Left colon (tissue), 2 donors: ENCODE data around the gene PRDX5. TPM values are rescaled to one million over a fixed set of nuclear protein-coding genes. Genes with fewer than 3 reads are reported as not detected.
A peak's percentile ranks its signal among the peaks of the same experiment; 100 is the strongest.

ENCODE experiments used
- ATAC-seq: fragments of 200-7000 bp; cut with Tn5 transposase; one replicate; pipeline ENCODE4 v1.9.1; 2020; ENCODE audit warnings: mild to moderate bottlenecking, moderate library complexity
- DNase-seq, 2 donors: peaks; one replicate each; pipeline ENCODE4 v3.0.0-alpha.2; 2020
- intact Hi-C, 2 donors: fragments of 100-400 bp; cut with DNase I in 1 of 2; cut with micrococcal nuclease in 1 of 2; formaldehyde crosslinking; loops; one replicate each; pipeline versions ENCODE4 v1.11.2 to v1.14.0; 2022; cut with DNase I, micrococcal nuclease
- total RNA-seq, 2 donors: library from RNA; stranded (reverse); fragmentation: NEBNext Ultra II Directional; extraction: Animal tissue kit (Norgen Biotek cat#: 25700); gene quantifications; one replicate each; pipeline ENCODE4 v1.2.1, GENCODE V29; 2021
- donor health status: DM: no; HTN: no; CAD: no.
- donor health status: DM: yes; HTN: yes; CAD: no.

PRDX5 gene
- total RNA-seq, 2 donors from 2014 or later: 272 to 327 TPM

DNA sequence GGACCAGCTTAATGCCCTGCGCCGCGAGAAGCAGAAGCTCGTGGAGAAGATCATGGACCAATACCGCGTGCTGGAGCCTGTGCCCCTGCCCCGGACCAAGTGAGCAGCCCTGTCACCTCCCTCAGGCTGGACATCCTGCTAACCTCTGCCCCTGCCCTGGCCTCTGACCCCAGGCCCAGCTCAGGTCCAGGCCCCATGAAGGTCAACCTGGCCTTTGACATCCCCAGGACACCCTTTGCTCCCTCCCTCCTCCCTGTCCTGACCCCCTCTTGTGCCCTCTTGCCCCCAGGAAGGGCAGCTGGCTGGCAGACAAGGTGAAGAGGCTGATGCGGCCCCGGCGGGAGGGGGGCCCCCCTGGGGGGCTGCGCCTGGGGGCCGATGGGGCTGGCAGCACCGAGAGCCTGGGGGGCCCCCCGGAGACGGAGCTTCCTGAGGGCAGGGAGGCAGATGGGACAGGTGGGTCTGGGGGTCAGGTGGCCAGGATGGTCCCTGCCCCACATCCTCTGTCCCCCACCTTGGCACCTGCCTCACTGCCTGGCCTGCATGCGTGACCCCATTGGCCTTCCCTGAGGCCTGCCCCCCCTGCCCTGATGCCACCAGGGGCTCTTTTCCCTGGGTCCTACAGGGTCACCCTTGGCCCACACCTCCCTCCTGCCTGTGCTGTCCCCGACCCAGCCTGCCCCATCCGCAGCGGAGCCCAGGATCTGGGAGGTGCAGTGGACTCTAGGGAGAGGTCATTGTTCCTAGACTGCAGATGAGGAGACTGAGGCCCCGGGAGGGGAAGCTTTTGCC is 36.0 kb downstream of the PRDX5 start:
- DNase-seq: no peak
- intact Hi-C loops: no loop called here
- no peak for ATAC-seq

DNA sequence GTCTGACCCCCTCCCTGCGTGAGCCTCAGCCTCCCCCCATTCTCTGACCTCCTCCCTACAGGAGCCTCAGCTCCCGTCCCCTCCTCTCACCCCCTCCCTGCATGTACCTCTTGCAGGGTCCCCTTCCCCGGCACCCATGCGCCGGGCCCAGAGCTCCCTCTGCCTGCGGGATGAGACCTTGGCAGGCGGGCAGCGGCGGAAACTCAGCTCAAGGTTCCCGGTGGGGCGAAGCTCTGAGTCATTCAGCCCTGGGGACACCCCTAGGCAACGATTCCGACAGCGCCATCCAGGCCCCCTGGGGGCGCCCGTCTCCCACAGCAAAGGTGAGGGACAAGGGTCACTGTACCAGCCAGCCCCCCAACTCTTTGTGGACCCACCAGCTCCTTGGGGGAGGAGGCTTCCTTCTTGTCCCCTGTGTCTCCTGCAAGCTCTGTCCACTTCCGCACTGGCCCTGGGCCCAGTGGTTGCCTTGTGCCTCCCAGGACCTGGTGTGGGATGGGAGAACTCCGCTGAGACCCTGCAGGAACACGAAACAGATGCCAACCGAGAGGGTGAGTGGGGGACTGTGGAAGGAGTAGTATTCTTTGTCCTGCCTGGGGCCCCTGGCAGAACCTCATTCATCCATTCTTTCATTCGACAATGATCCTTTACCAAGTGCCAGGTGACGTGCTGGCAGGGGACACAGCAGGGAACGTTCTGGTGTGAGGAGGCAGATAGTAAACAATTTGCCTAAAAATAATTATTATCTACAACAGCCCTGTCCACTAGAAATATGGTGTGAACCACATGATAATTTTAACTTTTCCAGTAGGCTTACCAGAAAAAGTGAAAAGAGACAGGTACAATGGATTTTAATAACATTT is 37.4 kb downstream of the PRDX5 start:
- DNase-seq (peak; percentile 81 to 84), ATAC-seq (peak; percentile 67)
- intact Hi-C loops: no loop called here

DNA sequence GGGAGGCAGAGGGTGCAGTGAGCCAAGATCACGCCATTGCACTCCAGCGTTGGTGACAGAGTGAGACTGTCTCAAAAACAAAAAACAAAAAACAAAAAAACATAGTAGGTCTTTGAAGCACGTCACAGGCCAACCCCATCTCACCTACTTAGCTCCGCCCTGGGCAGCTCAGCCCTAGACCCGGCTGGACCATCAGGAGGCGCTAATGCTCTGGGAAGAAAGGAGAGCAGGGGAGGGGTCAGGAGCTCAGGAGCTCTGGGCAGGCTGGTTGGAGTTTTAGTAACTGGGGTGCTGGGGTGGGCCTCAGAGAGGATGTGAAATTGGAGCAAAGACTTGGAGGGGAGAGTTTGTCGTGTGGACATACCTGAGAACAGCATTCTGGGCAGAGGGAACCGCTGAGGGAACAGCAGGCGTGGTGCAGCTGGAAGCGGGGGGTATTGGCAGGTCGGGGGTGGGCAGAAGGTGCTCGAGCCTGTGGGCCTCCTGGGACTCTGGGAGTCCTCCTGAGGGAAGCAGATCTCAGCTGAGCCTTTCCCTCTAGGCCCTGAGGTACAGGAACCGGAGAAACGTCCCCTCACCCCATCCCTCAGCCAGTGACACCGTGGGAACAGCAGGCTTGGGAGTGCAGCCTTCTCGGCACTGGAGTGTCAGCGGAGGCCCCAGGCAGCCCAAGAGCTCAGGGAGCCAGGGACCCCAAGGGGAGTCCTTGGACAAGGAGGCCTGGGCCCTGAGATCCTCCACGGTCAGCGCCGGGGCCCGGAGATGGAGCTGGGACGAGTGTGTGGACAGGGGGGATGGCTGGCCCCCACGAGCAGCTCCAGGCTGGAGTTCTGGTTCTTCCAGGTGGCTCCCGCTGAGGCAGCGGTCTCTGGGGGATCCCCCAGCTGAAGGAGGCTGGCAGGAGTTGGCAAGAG is 38.8 kb downstream of the PRDX5 start:
- intact Hi-C loops: no loop called here
- DNase-seq: peak in 1 of 2 donors; percentile 59
- ATAC-seq: no peak

DNA sequence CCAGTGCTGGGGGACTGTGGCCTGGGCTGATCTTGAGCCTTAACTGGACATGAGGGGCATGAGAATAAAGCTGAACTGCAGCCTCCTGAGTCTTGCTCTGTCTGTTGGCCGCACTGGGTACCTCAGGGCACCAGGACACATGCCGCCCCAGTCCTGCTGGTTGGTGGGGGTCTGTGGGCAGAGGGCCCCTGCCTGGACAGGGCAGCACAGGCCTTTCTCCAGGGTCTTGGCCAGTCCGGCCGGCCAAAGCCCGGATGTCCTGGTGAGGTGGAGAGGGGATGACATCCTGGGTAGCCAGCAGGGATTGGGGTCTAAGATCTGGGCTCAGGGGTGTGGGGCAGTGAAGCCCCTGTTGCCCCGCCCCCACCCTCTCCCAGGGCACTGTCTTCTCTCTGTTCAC is 39.5 kb downstream of the PRDX5 start:
- ATAC-seq (no peak), DNase-seq (no peak)
- intact Hi-C loops: no loop called here

DNA sequence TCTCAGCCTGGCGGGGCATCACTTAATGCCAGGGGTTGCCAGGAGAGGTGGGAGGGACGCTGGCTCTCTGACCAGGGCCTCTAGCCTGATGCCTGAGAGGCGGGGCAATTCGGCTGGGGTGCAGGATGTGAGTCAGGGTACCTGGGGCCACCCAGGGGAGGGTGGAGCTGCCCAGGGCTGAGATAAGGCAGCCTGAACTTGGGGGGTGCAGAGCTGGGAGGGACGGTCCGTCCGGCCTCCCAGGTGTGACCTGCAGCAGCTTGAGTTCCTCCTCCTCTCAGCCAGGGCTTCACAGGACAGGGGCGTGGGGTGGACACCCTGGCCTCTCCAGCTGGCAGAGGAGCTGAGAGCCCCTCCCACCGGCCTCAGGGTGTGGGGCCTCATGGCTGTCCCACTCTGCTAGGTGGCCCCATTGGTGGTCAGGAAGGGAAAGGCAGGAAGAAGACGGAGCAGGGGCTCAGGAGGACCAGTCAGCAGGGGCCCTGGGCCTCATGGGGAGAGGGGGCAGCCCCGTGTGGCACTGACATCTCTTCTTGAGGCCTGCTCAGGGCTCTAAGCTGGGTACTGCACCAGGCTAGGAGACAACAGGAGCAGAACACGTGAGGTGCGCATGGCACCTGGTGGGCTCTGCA is 40.1 kb downstream of the PRDX5 start:
- peak; percentile 2 for ATAC-seq
- peak in 1 of 2 donors; percentile 54 for DNase-seq
- intact Hi-C loops: no loop called here

DNA sequence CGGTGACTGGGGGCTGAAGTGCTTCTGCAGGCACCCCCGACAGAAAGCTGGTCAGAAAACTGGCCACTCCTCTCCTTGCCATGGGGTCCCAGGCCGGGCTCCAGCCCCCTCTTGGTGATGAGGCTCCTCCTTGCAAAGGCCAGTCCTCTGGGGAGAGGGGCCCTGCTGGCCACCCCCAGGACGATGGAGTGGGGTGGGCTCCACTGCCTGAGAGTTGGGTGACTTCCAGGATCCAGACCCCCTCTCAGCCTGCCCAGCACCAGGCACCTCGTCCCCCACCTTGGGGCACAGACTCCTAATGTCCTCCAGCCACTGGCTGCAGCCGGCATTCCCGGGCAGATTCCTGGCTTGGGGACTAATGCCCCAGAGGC is 40.6 kb downstream of the PRDX5 start:
- DNase-seq: no peak
- peak; percentile 19 for ATAC-seq
- intact Hi-C loops: no loop called here

DNA sequence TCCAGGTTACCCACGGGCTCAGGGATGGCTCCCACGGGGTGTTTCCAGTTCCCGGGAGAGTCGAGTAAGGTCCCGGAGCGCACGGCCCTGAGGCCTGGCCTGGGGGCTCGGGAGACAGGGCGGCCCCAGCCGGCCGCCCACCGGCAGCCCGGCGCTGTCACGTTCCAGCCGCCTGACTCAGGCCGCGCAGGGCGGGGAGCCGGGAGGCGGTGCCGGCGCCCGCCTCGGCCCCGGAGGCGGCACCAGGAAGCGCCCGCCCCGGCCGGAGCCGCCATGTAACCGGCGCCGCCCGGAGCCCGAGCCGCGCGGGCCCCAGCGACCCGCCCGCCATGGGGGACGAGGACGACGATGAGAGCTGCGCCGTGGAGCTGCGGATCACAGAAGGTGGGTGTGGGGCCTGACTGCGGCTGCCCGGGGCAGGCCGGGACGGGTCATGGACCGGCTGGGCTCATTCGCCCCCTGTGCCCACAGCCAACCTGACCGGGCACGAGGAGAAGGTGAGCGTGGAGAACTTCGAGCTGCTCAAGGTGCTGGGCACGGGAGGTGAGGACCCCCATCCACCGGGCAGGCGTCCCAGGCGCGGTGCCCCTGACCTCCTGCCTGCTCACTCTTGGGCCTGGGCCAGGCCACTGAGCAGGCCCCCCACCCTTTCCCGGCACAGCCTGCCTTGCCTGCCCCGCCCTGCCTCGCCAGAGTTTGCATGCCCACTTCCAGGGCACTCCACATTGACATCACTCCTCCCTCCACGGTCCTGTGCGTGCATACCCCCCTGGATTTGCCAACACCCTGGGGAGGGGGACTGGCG is 41.2 kb downstream of the PRDX5 start, which contains the start of gene RPS6KA4:
TSS of gene RPS6KA4 (plus strand) at position 256 of the 805 bp plus-strand sequence. CDS start at position 330, 74 bp downstream.
- peak in 1 of 2 donors; percentile 72 for DNase-seq
- intact Hi-C loops: no loop called here
- ATAC-seq: peak; percentile 79

DNA sequence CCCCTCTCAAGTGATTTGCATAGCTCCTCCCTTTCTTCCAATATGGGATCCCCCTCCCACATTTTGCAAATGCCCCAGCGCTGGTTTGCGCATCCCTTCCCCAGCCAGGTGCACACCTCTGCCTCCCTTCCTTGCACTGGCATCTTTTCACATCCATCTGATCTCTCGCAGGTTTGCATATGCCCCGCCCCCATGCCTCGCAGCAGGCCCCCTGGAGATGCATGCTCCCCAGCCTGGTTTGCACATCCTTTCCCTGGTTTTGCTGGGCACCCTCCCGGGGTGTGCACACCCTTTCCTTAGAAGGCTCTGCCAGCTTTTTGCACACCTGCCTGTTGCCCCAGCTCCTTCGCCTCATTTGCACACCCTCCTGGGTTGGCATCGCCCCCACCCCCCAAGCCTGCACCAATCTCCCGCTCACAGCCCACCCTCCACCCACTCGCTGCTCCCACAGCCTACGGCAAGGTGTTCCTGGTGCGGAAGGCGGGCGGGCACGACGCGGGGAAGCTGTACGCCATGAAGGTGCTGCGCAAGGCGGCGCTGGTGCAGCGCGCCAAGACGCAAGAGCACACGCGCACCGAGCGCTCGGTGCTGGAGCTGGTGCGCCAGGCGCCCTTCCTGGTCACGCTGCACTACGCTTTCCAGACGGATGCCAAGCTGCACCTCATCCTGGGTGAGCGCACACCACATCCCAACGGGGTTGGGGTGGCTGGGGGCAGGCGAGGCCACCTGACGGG is 42.0 kb downstream of the PRDX5 start:
- no peak for DNase-seq
- peak; percentile 8 for ATAC-seq
- intact Hi-C loops: no loop called here

DNA sequence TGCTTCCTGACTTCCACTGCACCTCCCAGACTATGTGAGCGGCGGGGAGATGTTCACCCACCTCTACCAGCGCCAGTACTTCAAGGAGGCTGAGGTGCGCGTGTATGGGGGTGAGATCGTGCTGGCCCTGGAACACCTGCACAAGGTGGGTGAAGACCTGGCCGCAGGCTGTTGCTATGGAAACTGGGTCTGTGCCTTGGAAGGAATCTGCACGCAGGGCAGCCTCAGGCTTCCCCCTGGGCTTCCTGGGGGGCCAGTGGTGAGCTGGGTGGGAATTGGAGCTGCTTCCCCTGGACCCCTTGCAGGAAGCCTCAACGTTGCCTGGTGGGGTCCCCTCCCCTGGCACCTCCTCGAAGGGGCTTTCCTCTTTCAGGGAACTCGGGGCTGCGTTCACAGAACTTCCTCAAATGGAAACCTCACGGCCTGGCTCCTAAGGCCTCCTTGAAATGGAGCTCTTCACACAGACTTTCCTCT is 42.6 kb downstream of the PRDX5 start:
- intact Hi-C loops: no loop called here
- no peak for DNase-seq
- ATAC-seq: no peak

DNA sequence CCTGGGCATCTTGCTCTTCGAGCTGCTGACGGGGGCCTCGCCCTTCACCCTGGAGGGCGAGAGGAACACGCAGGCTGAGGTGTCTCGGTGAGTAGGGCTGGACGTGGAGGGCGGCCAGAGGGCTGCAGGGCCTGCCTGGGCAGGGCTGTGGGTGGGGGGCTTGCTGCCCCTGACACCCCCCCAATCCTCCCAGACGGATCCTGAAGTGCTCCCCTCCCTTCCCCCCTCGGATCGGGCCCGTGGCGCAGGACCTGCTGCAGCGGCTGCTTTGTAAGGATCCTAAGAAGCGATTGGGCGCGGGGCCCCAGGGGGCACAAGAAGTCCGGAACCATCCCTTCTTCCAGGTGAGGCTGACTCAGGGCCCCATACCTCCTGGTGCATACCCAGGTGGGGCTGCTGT is 43.7 kb downstream of the PRDX5 start:
- DNase-seq (no peak), ATAC-seq (no peak)
- intact Hi-C loops: no loop called here

DNA sequence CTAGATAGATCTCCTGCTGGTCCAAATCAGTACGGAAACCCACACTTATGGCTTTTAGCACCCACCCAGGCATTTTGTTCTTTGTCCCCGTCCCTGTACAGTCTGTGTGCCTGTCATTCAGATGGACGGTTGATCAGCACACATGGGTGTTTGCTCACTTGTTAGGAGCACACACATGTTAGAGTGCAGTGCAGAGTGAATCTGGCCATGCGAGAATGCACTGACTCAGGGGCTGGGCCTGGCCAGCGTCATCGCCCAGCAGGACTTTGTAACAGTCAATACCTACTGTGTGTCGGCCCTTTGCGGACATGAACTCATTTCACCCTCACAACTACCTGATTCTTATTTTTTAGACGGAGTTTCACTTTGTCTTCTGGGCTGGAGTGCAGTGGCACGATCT is 44.4 kb downstream of the PRDX5 start:
- intact Hi-C loops: no loop called here
- ATAC-seq (no peak), DNase-seq (no peak)

DNA sequence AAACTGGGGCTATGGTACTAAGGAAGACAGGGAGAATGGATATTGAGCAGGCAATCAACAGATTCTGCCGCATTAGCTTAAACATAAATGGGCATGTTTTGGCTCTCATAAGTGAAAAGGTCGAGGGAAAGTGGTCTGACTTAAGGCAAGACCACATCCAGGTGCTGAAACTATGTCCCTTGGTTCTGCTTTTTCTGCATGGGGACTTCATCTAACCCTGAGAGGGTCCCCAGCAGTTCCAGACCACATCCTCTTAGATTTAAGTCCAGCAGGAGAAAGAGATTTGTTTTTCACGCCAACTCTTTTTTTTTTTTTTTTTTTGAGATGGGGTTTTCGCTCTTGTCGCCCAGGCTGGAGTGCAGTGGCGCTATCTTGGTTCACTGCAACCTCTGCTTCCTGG is 46.5 kb downstream of the PRDX5 start:
- DNase-seq (no peak), ATAC-seq (no peak)
- intact Hi-C loops: no loop called here

DNA sequence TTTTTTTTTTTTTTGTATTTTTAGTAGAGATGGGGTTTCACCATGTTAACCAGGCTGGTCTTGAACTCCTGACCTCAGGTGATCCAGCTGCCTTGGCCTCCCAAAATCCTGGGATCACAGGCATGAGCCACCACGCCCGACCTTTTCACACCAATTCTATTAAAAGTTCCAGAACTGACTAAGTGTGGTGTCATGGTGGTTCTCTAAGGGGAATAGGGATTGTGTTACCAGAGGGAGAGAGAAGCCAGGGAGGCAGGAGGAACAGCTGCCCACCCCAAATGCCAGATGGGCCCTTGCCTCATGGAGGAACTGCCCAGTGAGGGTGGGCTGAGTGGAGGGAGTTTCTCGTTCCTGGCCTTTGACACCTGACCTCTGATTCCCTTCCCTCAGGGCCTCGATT is 47.0 kb downstream of the PRDX5 start:
- DNase-seq (no peak), ATAC-seq (no peak)
- intact Hi-C loops: no loop called here

DNA sequence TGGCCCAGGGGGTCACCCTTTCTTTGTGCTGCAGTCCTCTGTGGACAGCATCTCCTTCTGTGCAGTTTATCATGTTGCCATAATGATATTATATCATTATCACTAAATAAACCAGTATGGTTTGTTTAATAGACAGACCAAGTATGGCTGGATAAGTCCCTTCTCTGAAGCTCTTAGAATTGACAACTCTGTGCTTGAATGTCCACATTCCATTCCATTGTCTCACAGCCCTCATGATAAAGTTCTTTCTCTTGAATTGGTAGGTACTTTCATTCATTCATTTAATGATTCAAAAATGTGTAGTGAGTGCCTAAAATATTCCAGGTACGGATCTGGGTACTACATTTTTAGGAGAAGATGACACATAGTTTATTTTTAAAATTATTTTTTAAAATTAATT is 48.8 kb downstream of the PRDX5 start:
- ATAC-seq (no peak), DNase-seq (no peak)
- intact Hi-C loops: no loop called here

DNA sequence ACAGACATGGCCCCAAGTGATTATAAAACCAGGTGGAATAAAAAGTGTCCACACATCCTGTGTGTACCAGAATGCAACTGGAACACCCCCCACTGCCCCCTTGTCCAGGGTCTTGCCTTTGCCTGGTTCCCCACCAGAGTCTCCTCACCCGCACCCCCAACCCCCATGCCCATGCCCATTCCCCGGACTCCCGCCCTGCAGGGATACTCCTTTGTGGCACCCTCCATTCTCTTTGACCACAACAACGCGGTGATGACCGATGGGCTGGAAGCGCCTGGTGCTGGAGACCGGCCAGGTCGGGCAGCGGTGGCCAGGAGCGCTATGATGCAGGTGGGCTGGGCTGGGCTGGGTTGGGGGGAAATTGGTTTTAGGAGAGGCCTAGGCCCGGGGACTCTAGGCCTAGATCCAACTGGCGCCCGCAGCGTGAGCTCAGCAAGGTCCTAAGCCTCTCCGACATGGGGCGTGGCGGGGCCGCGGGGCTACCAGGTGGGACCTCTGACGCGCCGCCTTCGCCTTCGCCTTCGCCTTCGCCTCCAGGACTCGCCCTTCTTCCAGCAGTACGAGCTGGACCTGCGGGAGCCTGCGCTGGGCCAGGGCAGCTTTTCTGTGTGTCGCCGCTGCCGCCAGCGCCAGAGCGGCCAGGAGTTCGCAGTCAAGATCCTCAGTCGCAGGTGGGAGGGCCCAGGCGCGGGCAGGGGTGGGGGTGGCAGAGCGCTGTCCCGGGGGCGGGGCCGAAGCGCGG is 50.2 kb downstream of the PRDX5 start:
- ATAC-seq: no peak

DNA sequence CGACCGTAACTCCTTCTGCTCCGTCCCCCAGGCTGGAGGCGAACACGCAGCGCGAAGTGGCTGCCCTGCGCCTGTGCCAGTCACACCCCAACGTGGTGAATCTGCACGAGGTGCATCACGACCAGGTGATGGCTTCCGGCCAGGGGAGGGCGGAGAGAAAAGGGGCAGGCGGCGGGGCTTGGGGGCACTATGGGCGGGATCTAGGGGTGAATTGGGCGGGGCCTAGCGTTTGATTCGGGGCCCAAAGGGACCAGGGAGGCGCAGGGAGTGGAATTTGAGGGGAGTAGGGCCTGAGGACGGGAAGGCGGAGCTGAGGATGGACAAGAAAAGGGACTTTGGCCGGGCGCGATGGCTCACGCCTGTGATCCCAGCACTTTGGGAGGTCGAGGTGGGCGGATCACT is 50.8 kb downstream of the PRDX5 start:
- ATAC-seq (no peak), DNase-seq (no peak)
- intact Hi-C loops: no loop called here

More for the DNA sequence above, 50.2 kb downstream of the PRDX5 start:
- intact Hi-C loops: no loop called here
- DNase-seq: no peak
